A172 (cell line): ENCODE data around the gene CASTOR1. TPM values are rescaled to one million over a fixed set of nuclear protein-coding genes. Genes with fewer than 3 reads are reported as not detected.
"Not testable (repeated sequence)": the region's sequence is repeated elsewhere in the genome, so short reads cannot be mapped to it uniquely, and the experiment has no call there.

Experiments
- DNase-seq: peaks from one replicate; pipeline ENCODE4 v3.0.0-alpha.2; 2015; ENCODE audit warnings: low spot score
- total RNA-seq: library from RNA; depleted of rRNA; stranded (reverse); fragments of >200 nt; shearing (Covaris generic); gene quantifications from 2 replicates; pipeline ENCODE4 v1.2.3, GENCODE V29; 2014; rRNA removed

CASTOR1 gene
- 12.8 and 20.8 TPM in 2 replicates for total RNA-seq

- peak; percentile 92 for DNase-seq
Measured at GRCh38 chr22:30289141-30289979, at the start of gene CASTOR1. TSS of gene CASTOR1 (minus strand) at chr22:30289505. CDS start at chr22:30289497, 8 bp downstream.

DNA sequence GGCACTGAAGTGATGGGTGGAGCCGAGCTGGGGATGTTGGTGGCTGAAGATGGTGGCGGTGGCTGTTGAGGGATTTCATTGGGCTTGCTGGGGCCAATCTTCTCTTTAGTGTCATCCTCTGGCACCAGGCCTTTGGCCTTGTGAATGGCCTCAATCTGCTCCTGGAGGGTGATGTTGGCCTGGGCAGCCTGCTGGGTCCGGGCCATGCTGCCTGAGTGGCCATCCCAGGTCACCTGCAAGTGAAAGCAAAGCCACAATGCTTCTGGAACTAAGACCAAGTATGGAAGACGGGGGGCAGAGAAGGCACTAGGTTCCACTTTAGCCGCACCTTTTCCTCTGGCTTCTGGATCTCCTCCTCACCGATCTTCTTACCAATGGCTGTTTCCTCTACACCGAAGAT lies 49.5 kb upstream of the CASTOR1 start:
- no peak for DNase-seq

- DNase-seq: not testable (repeated sequence)
Measured at GRCh38 chr22:30338341-30338740, 49.0 kb upstream of the CASTOR1 start.

DNA sequence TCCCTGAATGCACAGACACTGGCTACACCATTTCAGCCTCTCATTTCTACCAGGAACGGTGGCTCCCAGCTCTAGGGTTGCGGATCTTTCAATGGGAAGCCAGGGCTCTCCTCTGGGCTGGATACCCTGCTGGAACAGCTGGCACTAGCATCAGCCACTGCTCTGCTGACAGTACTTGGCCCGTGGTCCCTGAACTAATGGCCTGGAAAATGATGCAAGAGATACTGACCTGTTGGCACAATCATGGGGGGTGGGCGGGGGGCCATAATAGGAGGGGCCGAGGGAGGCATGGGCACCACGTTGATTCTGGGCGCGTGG lies 48.1 kb upstream of the CASTOR1 start:
- no peak for DNase-seq

DNA sequence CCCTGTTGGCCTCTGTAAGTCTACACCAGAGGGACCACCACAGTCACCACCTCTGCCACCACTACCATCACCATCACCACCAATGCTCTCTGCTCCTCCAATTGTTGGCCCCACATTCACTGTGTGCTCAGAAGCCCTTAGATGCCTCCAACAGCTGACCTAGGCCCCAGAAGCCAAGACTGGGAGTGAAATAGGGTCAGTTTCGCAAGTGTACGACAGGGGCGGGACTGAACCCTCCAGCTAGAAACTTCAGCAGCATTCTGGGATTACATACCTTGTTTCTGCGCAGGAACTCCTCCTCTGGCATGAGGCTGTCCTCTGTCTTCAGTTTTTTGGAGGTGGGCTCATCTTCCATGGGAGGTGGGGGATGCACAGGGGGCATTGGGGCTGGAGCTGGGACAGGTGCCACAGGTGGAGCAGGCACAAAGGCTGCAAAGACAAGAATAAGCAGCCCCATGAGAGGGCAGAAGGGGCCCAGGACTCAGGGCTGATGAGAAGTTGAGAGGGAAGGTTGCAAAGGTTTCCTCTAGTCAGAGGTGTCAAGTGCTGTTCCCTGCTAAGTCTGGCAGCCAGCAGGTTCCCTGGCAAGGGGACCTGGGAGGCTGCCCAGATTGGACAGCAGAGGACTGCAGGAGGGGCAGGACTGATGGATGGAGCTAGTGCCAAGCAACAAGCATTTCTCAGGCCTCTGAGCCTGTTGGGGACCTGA lies 47.6 kb upstream of the CASTOR1 start:
- DNase-seq: no peak

- no peak for DNase-seq
Measured at GRCh38 chr22:30335236-30335635, 45.9 kb upstream of the CASTOR1 start.

DNA sequence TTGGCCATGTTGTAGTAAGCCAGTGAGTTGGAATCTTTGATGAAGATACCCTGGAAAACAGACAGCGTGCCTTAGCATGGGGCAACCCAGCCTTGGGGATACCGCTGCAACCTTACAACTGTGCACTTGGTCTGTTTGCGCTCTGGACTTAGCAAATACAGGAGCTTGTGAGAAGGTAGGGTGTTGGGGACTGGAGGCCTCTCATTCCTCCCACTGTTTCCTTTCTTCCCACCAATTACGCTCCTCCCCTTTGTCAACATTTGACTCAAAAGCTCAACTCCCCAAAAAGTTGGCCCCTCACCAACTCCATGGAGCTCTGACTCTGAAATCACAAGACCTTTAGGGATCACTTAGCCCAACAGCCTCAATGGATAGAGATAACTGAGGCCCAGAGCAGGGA lies 45.3 kb upstream of the CASTOR1 start:
- no peak for DNase-seq

DNA sequence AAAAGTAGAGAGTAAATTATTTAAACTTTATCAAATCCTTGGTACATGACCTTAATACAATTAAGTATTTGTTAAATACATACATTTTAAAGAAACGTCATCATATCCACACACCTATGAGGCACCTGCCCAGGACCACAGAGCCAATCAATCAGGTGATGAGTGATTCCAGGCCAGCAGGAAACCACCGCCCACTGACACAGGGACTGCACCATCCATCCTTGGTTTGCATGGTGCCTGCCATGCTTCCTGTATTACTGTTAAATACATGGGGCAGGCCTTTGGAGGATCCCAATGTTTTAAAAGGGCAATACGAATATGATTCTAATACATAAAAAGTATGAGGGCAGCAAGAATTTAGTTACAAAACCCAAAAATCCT lies 44.4 kb upstream of the CASTOR1 start:
- DNase-seq: no peak

GRCh38 chr22:30332994-30333706 lies 43.8 kb upstream of the CASTOR1 start:
- no peak for DNase-seq

GRCh38 chr22:30332551-30332950 lies 43.2 kb upstream of the CASTOR1 start:
- DNase-seq: no peak

GRCh38 chr22:30328466-30329049 lies 39.3 kb upstream of the CASTOR1 start:
- DNase-seq: no peak

DNA sequence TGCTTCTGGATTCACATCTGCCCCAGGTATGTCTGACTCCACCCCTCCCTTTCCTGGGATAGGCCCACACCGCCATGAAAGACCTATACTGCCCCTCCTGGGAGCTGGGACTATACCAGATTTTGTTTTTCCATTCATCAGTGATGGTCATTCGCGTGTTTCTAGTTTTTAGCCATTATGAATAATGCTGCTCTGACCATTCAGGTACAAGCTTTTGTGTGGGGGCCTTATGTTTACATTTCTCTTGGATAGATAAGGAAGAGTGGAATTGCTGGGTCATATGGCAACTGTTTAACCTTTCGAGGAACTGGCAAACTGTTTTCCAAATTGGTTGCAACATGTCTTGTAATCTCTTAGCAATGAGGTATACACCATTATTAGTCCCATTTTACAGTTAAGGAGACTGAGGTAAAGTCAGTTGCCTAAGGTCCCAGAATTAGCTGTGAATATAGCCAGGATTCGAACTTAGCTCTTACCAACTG lies 38.6 kb upstream of the CASTOR1 start:
- DNase-seq: no peak

- peak; percentile 53 for DNase-seq
Measured at GRCh38 chr22:30326706-30327362, 37.5 kb upstream of the CASTOR1 start, which contains the start of gene TBC1D10A. TSS of gene TBC1D10A (minus strand) at chr22:30326941. CDS start at chr22:30326881, 60 bp downstream.

GRCh38 chr22:30326255-30326705 lies 37.0 kb upstream of the CASTOR1 start:
- DNase-seq: no peak

GRCh38 chr22:30325724-30326254 lies 36.5 kb upstream of the CASTOR1 start:
- no peak for DNase-seq

- peak; percentile 89 for DNase-seq
Measured at GRCh38 chr22:30325065-30325720, 35.9 kb upstream of the CASTOR1 start.

DNA sequence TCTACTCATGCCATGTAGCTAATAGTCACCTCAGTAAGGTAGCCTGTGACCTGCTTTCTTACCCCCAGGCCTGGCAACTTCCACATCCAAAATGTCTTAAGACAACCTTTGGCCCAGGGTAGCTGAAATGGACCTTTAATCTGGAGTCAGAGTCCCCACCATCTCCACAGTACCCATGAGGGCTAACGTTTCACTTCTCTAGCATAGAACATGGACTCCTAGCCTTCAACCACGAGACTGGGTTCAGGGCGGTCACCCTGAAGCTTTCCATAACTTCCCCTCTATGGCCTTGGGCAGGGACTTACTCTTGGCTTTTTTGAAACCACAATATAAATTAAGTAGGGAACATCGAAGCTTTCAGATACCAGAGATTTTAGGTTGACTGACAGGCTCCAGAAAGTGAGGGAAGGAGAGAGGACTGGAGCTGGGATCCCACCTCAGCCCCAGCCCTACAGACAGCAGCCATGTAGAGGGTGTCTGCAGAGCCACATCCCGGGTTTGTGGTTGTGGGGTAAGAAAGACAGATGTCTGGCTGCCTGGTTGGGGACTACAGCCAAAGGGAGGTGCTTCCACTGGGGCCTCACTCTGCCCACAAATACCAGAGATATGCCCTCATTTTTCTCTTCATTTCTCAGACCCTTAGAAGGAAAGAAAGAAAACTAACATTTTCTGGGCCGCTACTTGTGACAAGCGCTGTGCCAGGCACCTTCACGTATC lies 34.9 kb upstream of the CASTOR1 start:
- DNase-seq: no peak

GRCh38 chr22:30323246-30323645 lies 33.9 kb upstream of the CASTOR1 start:
- no peak for DNase-seq

- no peak for DNase-seq
Measured at GRCh38 chr22:30321461-30321860, 32.2 kb upstream of the CASTOR1 start.
